K562 (cell line): ENCODE data around the gene CHN2. TPM values are rescaled to one million over a fixed set of nuclear protein-coding genes. Genes with fewer than 3 reads are reported as not detected.
"Not testable (repeated sequence)": the region's sequence is repeated elsewhere in the genome, so short reads cannot be mapped to it uniquely, and the experiment has no call there.

Source experiments
- ATAC-seq: fragments of 200-7000 bp; cut with Tn5 transposase; 3 replicates; pipeline ENCODE4 v1.9.1; 2020; ENCODE audit warnings: moderate library complexity
- BruUV-seq: library from RNA; stranded (reverse); fragments of 400-500 nt; replicated peaks from 2 replicates; lab custom pipeline; 2021; lab: Mats Ljungman, UMichigan
- CTCF ChIA-PET: fragments of 300-600 bp; formaldehyde crosslinking; extraction: SDS; loops from one replicate; lab custom pipeline; 2021; ENCODE audit warnings: low intra/inter-chr PET ratio; lab: Yijun Ruan, JAX
- POLR2A ChIA-PET: fragments of 300-600, 350-650 bp; sonication (Branson Sonifier 250); formaldehyde crosslinking; extraction: SDS; loops from one replicate; lab custom pipeline; 2021; ENCODE audit warnings: antibody characterized with exemption, inconsistent platforms; lab: Yijun Ruan, JAX
- DNase-seq, 4 experiments: peaks; one replicate each; pipeline versions ENCODE4 v3.0.0 to v3.0.0-alpha.2; 2011 to 2018; ENCODE audit warnings: low spot score in 3 of 4, mixed read lengths in 3 of 4; ENCODE audit errors: extremely low read depth in 1 of 4
- FAIRE-seq: peaks from 2 replicates; lab custom pipeline; 2011; peaks lifted over from hg19 to GRCh38; lab: Jason Lieb, UNC
- H2AFZ ChIP-seq: 2 replicates; pipeline ENCODE4 v1.6.0; 2011; ENCODE audit warnings: low read depth, low read length, control low read depth, inconsistent platforms
- H3K27ac ChIP-seq: fragments of 200-600 bp; 3 replicates; pipeline ENCODE4 v1.8.0; 2011; ENCODE audit warnings: low read depth, mild to moderate bottlenecking, control low read depth, inconsistent platforms, low read length, moderate library complexity, mixed read lengths; ENCODE audit errors: extremely low read depth
- H3K27me3 ChIP-seq, 2 experiments: fragments of 300-600 bp in 1 of 2; 2 replicates in 1 of 2; 3 replicates in 1 of 2; pipeline versions ENCODE4 v1.6.0 to v1.8.0; 2011; ENCODE audit warnings: inconsistent platforms in 2 of 2, low read length in 2 of 2, mild to moderate bottlenecking in 1 of 2, mixed read lengths in 1 of 2, moderate library complexity in 1 of 2; ENCODE audit not compliant: control insufficient read depth in 2 of 2, insufficient read depth in 2 of 2
- H3K36me3 ChIP-seq: fragments of 300-600 bp; 3 replicates; pipeline ENCODE4 v1.8.0; 2011; ENCODE audit warnings: mild to moderate bottlenecking, low read length, inconsistent platforms; ENCODE audit not compliant: control insufficient read depth, insufficient read depth
- H3K4me1 ChIP-seq, 2 experiments: fragments of 200-600 bp in 1 of 2; replicated peaks in 1 of 2; 2 replicates in 1 of 2; 3 replicates in 1 of 2; pipeline versions ENCODE4 v1.5.1 to v1.8.0; 2011; ENCODE audit warnings: inconsistent platforms in 2 of 2, low read length in 2 of 2, mild to moderate bottlenecking in 1 of 2, mixed read lengths in 1 of 2, moderate library complexity in 1 of 2; ENCODE audit not compliant: control insufficient read depth in 2 of 2, insufficient read depth in 2 of 2
- H3K4me2 ChIP-seq: 2 replicates; pipeline ENCODE4 v1.6.1; 2011; ENCODE audit warnings: low read length, control low read depth, inconsistent platforms, mixed read lengths; ENCODE audit not compliant: insufficient read depth
- H3K4me3 ChIP-seq: fragments of 200-600 bp; sonication (generic), shearing (Covaris generic); 2 replicates; pipeline ENCODE4 v1.5.1; 2016; ENCODE audit warnings: control low read depth, inconsistent platforms
- H3K79me2 ChIP-seq: fragments of 200-600 bp; 3 replicates; pipeline ENCODE4 v1.8.0; 2011; ENCODE audit warnings: low read length, inconsistent platforms; ENCODE audit not compliant: control insufficient read depth, insufficient read depth
- H3K9ac ChIP-seq, 2 experiments: 2 replicates each; pipeline versions ENCODE4 v1.6.0 to v1.6.1; 2011; ENCODE audit warnings: low read depth in 2 of 2, low read length in 2 of 2, control low read depth in 1 of 2, inconsistent platforms in 1 of 2, mild to moderate bottlenecking in 1 of 2, mixed read lengths in 1 of 2; ENCODE audit not compliant: insufficient read depth in 1 of 2
- H3K9me1 ChIP-seq: one replicate; pipeline ENCODE4 v1.6.0; 2011; ENCODE audit warnings: inconsistent platforms, mild to moderate bottlenecking, low read length, moderate library complexity; ENCODE audit not compliant: control insufficient read depth, insufficient read depth
- H3K9me3 ChIP-seq: replicated peaks from 2 replicates; pipeline ENCODE4 v1.5.1; 2011; ENCODE audit warnings: low read depth, low read length, inconsistent platforms; ENCODE audit not compliant: control insufficient read depth, insufficient read depth
- H4K20me1 ChIP-seq: replicated peaks from 2 replicates; pipeline ENCODE4 v1.6.1; 2011; ENCODE audit warnings: low read length, inconsistent platforms, mixed read lengths; ENCODE audit not compliant: control insufficient read depth, insufficient read depth
- BRD9 ChIP-seq: fragments of 450-650 bp; IDR thresholded peaks from 2 replicates; pipeline ENCODE4 v1.6.1; 2018; ENCODE audit warnings: low read depth; ENCODE audit not compliant: partially characterized antibody
- FOXP1 ChIP-seq: sonication (generic); formaldehyde crosslinking; IDR thresholded peaks from 2 replicates; pipeline ENCODE4 v1.8.0; 2022; ENCODE audit warnings: mild to moderate bottlenecking, missing genetic modification reagents
- SMARCC2 ChIP-seq: fragments of 450-650 bp; IDR thresholded peaks from 2 replicates; pipeline ENCODE4 v1.6.1; 2017; ENCODE audit warnings: antibody characterized with exemption, moderate library complexity, mild to moderate bottlenecking, low read depth
- TCFL5 ChIP-seq: fragments of 250-450 bp; sonication (Bioruptor Pico); conservative IDR thresholded peaks from 2 replicates; pipeline ENCODE4 v1.6.1; 2021; ENCODE audit warnings: mild to moderate bottlenecking, moderate library complexity, matching md5 sums
- ZNF121 ChIP-seq: sonication (generic); formaldehyde crosslinking; conservative IDR thresholded peaks from 2 replicates; pipeline ENCODE4 v1.8.0; 2022; ENCODE audit warnings: missing genetic modification reagents
- WGBS: fragments of 100-300 bp; shearing (Covaris generic); methylation state at CpG from one replicate; pipeline ENCODE4 v1.1.6; 2016; ENCODE audit warnings: low coverage, mixed read lengths; ENCODE audit not compliant: insufficient coverage; ENCODE audit errors: missing lambda C conversion rate; 5-methylcytosine and 5-hydroxymethylcytosine counted together
- in situ Hi-C: fragments of 300-500 bp; cut with MboI; formaldehyde crosslinking; loops from 4 replicates; pipeline ENCODE4 v1.15.0; 2018; ENCODE audit warnings: inconsistent platforms, mixed read lengths
- intact Hi-C: fragments of 100-400 bp; cut with micrococcal nuclease; formaldehyde crosslinking; loops from 2 replicates; pipeline ENCODE4 v1.14.2; 2022
- polyA plus RNA-seq, 8 experiments: library from polyadenylated mRNA; depleted of rRNA in 4 of 8; stranded (reverse) in 5 of 8; unstranded in 3 of 8; fragments of >200 nt; fragmentation: Nextera tagmentation in 2 of 8; fragmentation: Illumina TruSeq in 1 of 8; extraction: Ambion mirVana in 2 of 8; extraction: Trizol in 1 of 8; gene quantifications; 2 replicates each; pipeline versions ENCODE4 v1.2.1 to v1.2.3, GENCODE V29; 2011 to 2014; ENCODE audit warnings: inconsistent platforms in 1 of 8, missing spikeins in 1 of 8
- total RNA-seq, 7 experiments: library from RNA; depleted of rRNA in 6 of 7; stranded (reverse); fragments of >200 nt in 6 of 7; fragmentation: Illumina TruSeq in 2 of 7; extraction: Trizol in 2 of 7; gene quantifications; 2 replicates each; pipeline versions ENCODE4 v1.2.1 to v1.2.3, GENCODE V29; 2011 to 2021; ENCODE audit warnings: low replicate concordance in 1 of 7
- TF ChIP-seq, protein P1 (sequence below): fragments of 250-450 bp; sonication (Bioruptor Pico); IDR thresholded peaks from 2 replicates; pipeline ENCODE4 v1.5.0; 2021; ENCODE audit warnings: mild to moderate bottlenecking, borderline replicate concordance
- TF ChIP-seq, protein P2 (sequence below): fragments of 200-800 bp; sonication (Bioruptor generic); IDR thresholded peaks from 2 replicates; pipeline ENCODE4 v1.6.1; 2016; ENCODE audit warnings: missing genetic modification characterization, missing compliant biosample characterization

CHN2 gene
- total and polyA plus RNA-seq, 9 of the 15 experiments (the other 6 are each of a cell fraction or from before 2014, with no cell fraction given), result 0.12 to 2.1 (median 0.31) TPM; not detected in 1

DNA sequence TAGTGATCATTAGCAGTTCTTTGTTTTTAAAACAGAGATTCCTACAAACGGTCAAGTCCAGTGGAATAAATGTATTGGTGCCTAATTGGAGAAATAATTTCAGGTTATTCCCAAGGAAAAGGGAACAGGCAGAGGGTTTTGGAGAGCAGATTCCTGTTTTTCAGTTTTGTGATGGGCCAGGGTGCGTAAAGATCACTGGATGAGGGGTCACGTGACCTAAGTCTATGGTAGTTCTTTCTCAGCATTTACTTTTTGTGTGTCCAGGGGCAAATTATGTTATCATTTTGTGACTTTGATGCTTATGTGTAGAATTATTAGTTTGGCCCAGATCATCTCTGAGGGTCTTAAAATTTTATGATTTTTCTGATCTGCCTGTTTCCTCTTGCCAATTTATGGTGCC, 15.2 kb downstream of the CHN2 start (continued):
- TF ChIP-seq TCFL5, result no peak

DNA sequence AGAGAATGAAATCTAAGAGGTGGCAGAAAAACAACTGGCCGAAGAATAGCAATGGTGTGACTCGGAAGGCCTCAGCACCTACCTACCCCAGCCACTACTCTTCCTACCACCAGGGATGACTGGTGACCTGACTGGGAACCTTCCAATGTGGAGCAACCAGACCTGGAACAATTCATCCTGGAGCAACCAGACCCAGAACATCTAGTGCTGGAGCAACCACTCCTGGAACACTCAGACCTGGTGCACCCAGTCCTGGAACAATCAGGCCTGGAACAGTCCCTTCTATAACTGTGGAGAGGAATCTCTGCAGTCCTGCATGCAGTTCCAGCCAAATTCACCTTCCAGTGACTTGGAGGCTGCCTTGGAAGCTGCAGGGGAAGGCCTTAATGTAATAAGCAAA, 18.2 kb downstream of the CHN2 start:
- H3K9me1 ChIP-seq, in situ Hi-C loops, ATAC-seq, H3K27ac ChIP-seq, POLR2A ChIA-PET, H3K9me3 ChIP-seq, BruUV-seq, H3K27me3 ChIP-seq, H3K79me2 ChIP-seq, H3K9ac ChIP-seq, intact Hi-C loops, FAIRE-seq, CTCF ChIA-PET, H4K20me1 ChIP-seq, H3K4me2 ChIP-seq, H3K4me1 ChIP-seq, H3K36me3 ChIP-seq, H3K4me3 ChIP-seq, H2AFZ ChIP-seq, DNase-seq: not testable (repeated sequence)
- 5% methylated on average over 2 of the region's 2 CpGs for WGBS

DNA sequence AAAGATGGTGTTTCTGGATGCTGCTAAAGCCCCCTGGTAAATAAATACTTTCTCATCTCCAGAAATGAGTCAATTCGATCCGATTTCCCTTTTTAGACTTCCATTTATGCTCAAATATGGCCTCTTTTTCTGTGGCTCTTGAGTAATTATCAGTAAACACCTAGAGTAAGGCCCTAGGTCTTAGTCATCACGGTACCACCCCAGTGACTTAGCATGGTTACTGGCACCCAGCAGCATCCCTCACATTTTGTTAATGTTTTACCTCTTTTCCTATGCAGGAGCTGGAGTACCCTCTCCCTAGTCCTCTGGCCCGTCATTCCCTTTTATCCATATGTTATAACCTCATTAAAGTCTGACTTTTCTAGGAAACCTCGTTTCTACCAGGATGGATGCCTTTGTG, 19.5 kb downstream of the CHN2 start:
- ChIA-PET POLR2A (no interaction called here), CTCF (no interaction called here)
- Histone ChIP-seq H3K4me3 (no peak overlapping the region), H3K36me3 (no peaks in the 10 kb centered on the region), H3K27me3 (no peaks in the 10 kb centered on the region), H3K79me2 (no peaks in the 10 kb centered on the region), H3K27ac (no peak overlapping the region), H3K9me1 (no peaks in the 10 kb centered on the region), H2AFZ (no peak overlapping the region), H3K4me2 (no peak overlapping the region), H3K4me1 (no peaks in the 10 kb centered on the region), H4K20me1 (no peaks in the 10 kb centered on the region), H3K9me3 (no peaks in the 10 kb centered on the region), H3K9ac (no peak overlapping the region)
- DNase-seq, result no peak
- 0% methylated on average over 5 of the region's 5 CpGs for WGBS
- ATAC-seq, result no peak
- in situ Hi-C loops (no loop called here), intact Hi-C loops (no loop called here)
- FAIRE-seq, result no peak
- BruUV-seq, result no TSS peak
- TF ChIP-seq FOXP1 (CRISPR knock-in tag), result no peak
- no peak for TF ChIP-seq ZNF121 (CRISPR knock-in tag)
- TF ChIP-seq BRD9, result no peak
- TF ChIP-seq SMARCC2, result no peak
- TF ChIP-seq, protein P1, sequence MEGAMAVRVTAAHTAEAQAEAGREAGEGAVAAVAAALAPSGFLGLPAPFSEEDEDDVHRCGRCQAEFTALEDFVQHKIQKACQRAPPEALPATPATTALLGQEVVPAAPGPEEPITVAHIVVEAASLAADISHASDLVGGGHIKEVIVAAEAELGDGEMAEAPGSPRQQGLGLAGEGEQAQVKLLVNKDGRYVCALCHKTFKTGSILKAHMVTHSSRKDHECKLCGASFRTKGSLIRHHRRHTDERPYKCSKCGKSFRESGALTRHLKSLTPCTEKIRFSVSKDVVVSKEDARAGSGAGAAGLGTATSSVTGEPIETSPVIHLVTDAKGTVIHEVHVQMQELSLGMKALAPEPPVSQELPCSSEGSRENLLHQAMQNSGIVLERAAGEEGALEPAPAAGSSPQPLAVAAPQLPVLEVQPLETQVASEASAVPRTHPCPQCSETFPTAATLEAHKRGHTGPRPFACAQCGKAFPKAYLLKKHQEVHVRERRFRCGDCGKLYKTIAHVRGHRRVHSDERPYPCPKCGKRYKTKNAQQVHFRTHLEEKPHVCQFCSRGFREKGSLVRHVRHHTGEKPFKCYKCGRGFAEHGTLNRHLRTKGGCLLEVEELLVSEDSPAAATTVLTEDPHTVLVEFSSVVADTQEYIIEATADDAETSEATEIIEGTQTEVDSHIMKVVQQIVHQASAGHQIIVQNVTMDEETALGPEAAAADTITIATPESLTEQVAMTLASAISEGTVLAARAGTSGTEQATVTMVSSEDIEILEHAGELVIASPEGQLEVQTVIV (CRISPR knock-in tag), result no peak
- TF ChIP-seq, protein P2, sequence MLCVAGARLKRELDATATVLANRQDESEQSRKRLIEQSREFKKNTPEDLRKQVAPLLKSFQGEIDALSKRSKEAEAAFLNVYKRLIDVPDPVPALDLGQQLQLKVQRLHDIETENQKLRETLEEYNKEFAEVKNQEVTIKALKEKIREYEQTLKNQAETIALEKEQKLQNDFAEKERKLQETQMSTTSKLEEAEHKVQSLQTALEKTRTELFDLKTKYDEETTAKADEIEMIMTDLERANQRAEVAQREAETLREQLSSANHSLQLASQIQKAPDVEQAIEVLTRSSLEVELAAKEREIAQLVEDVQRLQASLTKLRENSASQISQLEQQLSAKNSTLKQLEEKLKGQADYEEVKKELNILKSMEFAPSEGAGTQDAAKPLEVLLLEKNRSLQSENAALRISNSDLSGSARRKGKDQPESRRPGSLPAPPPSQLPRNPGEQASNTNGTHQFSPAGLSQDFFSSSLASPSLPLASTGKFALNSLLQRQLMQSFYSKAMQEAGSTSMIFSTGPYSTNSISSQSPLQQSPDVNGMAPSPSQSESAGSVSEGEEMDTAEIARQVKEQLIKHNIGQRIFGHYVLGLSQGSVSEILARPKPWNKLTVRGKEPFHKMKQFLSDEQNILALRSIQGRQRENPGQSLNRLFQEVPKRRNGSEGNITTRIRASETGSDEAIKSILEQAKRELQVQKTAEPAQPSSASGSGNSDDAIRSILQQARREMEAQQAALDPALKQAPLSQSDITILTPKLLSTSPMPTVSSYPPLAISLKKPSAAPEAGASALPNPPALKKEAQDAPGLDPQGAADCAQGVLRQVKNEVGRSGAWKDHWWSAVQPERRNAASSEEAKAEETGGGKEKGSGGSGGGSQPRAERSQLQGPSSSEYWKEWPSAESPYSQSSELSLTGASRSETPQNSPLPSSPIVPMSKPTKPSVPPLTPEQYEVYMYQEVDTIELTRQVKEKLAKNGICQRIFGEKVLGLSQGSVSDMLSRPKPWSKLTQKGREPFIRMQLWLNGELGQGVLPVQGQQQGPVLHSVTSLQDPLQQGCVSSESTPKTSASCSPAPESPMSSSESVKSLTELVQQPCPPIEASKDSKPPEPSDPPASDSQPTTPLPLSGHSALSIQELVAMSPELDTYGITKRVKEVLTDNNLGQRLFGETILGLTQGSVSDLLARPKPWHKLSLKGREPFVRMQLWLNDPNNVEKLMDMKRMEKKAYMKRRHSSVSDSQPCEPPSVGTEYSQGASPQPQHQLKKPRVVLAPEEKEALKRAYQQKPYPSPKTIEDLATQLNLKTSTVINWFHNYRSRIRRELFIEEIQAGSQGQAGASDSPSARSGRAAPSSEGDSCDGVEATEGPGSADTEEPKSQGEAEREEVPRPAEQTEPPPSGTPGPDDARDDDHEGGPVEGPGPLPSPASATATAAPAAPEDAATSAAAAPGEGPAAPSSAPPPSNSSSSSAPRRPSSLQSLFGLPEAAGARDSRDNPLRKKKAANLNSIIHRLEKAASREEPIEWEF, result no peak
